HG02763 (cell line): Measurements from ENCODE around the gene MMP15.

ENCODE experiments used
- ATAC-seq: cut with Tn5 transposase; IDR thresholded peaks from one replicate; pipeline ENCODE4 v1.9.1; 2021; ENCODE audit warnings: mild to moderate bottlenecking, moderate library complexity; ENCODE audit not compliant: unreplicated experiment

The MMP15 gene

GRCh38 chr16:58018803-58019202, 6.8 kb upstream of the MMP15 start:
- no peak for ATAC-seq

DNA sequence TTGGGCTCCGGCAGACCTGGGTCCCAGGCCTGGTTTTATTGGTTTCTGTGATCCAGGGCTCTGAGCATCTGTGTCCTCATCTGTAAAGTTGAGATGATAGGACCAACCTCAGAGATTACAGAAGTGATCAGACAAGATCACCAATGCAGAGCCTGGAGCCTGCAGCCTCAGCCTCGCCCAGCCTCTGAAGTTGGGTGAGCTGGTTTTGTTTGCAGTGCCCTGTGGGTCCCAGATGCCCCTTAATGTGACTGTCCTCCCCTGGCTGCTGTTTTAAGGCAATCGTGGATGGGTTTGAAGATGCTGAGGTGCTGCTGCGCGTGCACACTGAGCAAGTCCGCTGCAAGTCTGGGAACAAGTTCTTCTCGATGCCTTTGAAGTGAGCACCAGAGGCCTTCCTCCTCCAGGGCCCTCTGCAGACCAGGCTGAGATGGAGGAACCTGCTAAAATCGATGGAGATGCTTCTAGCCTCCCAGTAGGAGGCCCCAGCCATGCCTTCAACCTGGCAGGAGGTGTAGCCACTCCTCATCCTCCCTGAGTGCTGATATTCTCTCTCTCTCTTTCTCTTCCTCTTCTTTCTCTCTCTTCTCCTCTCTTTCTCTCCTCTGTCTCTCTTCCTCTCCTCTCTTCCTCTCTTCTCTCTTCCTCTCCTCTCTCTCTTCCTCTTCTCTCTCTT, 5.6 kb upstream of the MMP15 start:
- no peak for ATAC-seq

DNA sequence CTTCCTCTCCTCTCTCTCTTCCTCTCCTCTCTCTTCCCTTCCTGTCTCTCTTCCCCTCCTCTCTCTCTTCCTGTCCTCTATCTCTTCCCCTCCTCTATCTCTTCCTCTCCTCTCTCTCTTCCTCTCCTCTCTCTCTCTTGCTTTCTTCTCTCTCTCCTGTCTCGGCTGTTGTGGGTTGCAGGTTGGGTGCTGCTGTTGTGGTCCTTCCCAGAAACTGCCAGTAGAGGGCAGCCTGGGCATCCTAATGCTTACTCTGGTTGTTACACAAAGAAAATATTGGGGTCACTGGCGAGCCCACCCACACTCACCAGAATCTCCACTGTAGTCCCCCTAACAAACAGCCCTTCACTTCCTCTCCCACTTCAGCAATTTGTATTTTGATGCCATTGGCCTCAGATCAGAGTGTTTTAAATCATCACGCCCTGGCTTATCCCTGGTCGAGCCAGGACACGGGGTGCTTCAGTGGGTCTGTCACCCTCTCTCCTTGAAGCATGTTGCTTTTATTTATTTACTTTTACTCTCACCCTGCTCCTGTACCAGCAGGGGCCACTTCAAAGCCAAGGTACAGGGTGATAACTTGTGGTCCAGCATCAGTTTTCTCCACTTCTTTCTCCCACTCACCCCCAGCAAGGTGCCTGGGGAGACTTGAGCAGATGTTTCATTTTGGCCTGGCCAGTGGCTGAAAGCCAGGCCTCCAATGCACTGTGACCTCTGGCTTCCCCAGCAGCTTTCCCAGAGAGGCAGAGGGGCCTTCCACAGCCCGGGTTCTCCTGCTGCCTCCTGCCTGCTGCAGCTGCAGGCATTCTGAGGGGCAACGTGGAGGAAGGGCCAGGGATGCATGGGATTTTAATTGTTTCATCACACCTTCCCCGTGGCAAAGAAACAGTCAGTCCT, 4.7 kb upstream of the MMP15 start:
- no peak for ATAC-seq

DNA sequence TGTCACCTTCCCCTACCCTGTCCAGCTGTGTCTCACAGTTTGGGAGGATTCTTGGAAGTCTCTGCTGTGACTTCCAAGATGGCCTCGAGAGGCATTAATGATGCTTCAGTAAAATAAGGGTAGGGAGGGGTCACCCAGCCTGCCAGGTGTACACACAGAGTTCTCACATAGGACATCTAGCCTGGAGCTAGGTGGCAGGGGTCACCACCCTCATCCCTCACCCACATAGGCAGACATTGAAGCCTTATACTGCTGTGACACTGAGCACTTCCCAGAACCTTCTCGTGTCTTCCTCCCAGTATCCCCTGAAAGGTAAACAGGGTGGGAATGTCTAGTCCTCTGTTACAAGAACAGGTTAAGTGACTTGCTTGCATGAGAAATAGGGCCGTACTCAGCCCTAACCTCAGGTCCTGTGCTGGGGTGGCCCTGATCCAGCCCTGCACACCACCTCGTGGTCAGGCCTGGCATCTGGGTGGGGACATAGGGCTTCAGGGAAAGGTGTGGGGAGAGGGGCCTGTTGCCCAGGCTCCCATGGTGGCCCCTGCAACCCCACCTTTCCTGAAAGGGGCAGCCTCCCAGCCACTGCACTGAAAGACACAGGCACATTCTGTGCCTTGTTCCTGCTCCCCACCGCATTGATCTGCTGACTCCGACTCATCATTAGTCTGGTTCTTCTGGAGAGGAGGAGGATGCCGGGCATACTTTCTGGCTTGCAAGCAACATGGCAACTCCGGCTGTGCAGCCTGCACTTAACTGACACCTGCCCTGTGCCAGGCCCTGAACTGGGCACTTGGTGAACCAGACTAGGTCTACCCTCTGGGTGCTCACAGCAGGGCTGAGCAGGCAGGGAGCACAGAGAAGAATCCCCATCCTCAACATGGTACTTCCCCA, 3.6 kb upstream of the MMP15 start:
- no peak for ATAC-seq

- no peak for ATAC-seq
Measured at GRCh38 chr16:58022601-58023371, 2.8 kb upstream of the MMP15 start.

DNA sequence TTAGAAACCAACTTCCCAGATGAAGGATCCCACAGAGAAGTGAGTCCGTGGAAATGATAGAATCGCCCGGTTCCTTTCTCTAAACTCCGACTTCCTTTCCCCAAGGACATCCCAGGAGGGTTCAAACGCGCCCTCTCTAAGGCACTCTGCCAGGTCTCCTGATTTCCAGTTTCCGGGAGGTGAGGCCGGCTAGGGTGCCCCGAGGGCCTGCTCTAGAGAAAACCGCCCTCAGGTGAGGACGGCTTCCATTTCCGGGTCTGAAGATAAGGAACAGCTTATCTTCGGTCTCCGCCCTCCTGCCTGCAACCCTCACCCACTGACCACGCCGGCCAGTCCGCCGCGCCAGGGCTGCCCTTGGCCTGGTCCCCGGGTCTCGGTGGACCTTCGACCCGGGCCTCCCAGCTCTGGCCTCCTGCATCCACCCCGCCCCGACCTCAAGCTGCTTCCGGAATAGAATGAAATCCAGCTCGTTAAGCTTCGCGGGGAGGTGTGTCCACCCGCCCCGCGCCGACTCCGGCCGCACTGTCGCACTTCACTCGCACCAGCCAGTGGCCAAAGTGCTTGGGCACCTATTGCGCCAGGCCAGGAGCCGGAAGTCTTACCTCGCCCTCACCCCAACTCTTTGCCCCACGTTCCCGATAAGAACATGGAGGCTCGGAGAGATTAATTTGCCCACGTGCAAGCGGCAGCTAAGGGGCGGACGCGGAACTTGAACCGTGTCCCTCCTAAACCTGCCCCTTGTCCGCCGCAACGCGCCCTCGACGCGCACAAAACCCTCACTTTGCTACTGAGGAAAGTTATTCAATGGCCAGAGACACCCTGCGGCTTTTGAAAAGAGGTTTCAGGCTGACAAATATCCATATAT, 836 bp upstream of the MMP15 start:
- no peak for ATAC-seq

DNA sequence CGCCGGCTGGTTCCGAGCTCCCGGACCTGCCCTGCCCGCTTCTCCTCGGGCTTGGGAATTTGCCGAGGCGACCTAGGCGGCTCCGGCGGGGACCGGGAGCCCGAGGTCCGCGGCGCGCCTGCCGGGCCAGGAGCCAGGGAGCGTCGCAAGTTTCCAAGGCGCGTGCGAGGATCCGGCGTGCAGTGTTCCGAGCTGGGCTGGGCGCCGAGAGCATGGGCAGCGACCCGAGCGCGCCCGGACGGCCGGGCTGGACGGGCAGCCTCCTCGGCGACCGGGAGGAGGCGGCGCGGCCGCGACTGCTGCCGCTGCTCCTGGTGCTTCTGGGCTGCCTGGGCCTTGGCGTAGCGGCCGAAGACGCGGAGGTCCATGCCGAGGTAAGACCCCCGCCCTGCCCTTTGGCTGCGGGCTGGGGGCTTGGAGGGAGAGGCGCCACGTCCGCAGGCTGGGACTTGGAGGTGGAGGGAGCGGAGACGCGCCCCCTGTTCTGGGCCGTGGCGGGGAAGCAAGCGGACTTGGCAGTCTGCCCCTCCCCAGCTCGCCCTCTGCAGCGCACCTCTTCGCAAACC, 668 bp downstream of the MMP15 start:
- ATAC-seq: peak; percentile 8

DNA sequence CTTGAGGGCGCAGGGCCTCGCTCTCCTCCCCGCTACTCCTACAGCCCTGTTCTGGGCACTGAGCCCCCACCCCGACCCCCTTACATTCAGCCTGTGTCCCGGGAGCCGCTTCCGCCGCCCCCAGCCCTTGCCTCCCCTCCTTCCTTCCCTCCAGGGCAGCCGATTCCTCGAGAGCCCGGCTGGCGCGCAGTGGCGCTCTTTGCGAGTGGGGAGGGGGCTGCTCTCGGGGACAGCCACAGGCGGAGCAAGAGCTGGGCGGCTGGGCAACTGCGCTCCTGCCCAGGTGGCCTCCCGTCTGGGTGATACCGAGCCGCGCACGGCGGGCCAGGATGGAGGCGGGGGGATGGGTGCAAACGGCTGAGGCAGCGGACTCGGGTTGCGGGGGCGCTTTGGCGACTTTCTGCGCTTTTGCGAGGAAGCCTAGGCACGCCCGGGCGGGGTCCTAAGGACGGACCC, 1.2 kb downstream of the MMP15 start:
- no peak for ATAC-seq

DNA sequence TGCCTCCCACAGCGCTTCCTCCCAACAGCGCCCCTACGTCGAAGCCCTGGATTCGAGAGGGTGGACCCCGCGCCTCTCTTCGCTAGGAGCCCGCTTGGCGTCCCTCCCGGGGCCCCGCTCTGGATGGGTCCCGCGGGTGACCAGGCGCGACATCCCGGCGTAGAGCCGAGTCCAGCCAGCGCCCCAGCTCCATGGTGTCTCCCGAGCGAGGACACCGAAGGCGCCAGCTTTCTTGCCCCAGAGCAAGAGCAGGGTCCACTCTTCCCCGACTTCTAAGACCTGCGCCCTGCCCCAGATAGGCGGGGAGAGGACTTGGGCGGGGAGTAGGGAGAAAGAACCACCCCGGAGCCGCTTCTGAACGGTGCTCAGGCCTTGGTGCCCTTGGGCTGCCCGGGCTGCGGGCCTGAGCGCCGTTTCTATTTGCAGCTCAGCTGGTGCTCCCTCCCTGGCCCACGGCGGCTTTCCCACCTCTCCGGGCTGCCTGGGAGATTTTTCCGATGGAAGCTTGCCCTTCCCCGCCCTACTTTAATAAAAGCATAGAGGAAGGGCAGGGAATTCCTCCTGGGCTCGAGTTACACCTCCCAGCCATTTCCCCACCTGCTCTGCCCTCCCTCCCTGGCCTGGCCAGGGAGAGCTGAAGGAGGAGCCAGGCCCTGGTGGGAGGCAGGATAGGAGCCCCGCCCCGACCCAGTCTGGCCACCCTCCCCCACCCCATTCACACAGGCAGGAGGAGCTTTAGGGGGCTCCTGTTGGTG, 1.8 kb downstream of the MMP15 start:
- ATAC-seq: no peak

DNA sequence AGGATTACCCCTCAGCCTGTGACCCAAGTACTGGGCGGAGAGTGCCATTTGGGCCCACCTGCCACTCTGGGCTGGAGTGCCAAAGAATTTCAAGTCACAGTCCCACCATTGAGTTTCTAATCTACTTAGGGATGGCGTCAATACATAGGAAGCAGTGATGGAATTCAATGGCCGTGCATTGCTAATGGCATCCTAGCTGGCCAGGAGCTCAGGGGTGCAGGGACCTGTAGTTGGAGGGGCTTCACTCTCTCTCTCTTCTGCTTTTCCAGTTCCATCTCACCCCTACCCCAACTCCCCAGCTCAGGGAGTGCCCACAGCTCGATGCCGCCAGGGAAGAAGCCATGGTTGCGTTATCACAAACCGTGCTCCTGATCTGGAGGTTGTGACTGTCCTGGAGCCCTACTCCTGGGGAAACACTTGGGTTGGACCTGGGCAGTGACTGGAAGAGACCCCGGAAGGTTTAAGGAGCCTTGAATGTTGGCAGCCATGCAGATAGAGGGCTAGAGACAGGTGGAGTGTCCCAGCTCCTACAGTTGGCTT, 2.4 kb downstream of the MMP15 start:
- ATAC-seq: no peak

DNA sequence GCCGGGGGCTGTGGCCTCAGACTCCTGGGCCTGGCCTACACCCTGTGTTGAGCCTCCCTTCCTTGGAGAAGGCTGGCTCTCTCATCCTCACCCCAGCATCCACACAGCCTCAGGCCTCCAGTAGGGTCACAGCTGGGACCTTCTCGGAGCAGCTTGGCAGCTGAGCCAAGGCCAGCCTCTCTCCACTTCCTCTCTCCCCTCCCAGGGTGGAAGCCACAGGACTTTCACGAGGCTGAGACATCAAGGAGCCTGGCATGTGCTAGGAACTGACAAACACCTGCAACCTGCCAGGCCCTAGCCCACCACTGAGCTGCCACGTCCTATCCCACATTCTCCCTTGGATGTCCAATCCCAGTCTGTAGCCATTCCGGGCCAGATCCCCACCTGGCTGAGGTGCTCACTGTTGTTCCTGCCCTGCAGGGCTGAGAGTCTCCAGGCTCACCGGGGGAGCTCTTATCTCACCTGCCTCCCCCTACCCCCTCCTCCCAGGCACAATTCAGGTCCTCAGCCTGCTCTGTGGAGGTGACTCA, 3.1 kb downstream of the MMP15 start:
- ATAC-seq: no peak

DNA sequence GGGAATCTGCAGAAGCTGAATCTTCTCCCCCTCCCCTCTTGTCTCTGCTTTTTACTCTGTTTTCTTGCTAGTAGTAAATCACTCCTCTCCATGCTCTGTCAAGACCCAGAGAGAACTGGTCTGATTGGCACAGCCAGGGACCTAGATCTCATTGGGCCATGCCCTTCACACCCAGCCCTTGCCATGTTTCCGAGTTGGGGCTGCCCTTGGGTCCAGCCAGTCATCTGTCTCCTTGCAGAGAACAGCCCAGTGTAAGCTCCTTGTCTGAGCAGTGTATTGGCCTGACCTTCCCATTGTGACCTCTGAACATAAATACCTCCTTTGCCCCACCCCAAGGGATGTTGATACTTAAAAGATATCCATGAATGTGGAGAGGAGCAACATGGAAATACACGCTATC, 3.9 kb downstream of the MMP15 start:
- ATAC-seq: no peak

DNA sequence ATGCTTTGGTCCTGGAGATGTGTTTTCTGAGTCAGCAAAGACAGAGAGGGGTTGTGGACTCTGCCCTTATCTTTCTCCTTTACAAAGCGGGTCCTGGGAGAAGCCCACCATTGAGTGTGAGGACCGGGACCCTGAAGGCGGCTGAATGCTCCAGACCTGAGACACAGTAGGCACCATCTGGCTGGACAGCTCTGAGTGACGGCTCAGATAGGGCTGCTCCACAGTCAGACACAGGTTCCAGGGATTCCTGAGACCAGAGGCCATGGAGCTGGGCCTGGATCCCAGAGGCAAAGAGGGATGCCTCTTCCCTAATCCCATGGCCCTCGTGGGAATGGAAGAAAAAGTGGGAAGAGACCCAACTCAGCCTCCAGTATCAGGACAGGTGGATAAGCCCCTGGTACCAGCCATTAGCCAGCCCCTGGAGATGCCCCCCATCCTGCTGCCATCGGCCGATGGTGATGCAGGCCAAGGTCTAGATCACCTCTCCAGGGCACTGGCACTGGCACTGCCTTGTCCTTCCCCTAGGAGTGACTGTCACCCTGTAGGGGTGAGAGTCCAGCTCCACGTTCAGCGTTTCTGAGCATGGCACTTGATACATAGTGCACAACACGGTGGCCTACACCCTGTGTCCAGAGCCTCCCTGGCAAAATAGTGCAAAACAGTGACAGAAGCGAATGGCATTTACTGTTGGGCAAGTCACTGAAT, 4.7 kb downstream of the MMP15 start:
- ATAC-seq: no peak

DNA sequence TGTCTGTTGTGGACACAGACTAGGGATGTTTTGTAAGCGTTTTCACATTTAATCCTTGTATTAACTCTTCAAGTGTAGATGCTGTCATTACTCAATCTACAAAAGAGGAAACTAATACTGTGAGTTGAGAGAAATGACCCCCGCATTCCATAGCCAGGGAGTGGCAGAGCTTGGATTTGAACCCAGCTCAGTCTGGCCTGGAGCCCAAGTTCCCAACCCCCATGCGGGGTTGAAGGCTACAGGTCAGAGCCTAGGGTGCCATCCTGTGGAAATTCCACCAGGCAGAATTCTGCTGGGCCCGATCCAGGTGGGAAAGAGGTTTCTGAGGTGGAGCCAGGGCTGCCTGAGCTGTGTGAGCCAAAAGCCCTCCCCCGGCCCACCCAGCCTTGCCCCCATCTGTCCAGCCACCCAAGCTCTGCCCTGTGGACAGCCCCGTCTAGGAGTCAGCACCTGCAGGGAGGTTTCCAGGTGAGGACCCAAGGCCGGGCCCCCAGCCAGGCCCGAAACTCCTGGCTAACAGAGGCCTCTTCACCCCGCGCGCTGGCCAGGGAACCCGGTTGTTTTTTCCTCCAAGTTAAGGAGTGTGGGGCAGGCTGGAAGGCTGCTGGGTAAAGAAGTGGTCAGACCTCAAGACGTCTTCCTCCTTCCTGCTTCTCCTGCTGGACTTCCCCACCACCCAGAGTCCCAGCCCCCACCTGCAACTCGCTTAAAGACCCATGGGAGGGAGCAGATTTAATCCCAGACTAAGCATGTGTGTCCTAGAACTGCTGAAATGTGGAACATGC, 5.7 kb downstream of the MMP15 start:
- no peak for ATAC-seq

- ATAC-seq: no peak
Measured at GRCh38 chr16:58032710-58033293, 7.2 kb downstream of the MMP15 start.

DNA sequence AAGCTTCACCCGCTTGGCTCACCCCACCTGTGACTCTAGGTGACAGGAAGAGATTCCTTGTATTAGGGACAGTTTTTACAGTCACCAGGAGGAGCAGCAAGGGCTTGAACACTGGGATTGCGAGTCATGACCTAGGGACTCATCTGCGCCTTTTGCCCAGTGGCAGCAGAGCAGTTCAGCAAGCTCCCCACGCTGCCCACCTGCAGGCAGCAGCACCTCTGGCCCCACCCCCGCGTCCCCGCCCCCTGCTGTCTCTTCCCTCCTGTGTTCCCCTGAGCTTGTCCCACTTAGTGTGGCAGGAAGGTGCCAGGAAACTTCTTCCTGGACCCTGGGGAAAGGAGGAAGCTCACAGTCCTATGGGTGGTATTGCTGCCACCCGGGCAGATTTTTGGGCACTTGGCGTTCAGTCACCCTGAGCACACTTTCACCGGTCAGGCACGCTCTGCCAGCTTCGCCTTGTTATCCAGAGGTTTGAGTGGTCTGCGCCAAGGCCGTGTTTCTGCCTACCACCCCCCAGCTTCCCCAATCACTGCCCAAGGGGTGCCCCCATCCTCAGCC, 8.7 kb downstream of the MMP15 start:
- no peak for ATAC-seq
